Erythroblast (primary cell): ENCODE measurements around the gene SLC19A1.

Experiments
- GATA1 ChIP-seq: IDR thresholded peaks from 2 replicates; pipeline ENCODE4 v1.6.1; 2011; ENCODE audit warnings: low read depth, mild to moderate bottlenecking, control low read depth, low read length, moderate library complexity
- POLR2A ChIP-seq: IDR thresholded peaks from 2 replicates; pipeline ENCODE4 v1.6.1; 2011; ENCODE audit warnings: mild to moderate bottlenecking, low read length

- TF ChIP-seq POLR2A (no peak), GATA1 (no peak)
Observed at GRCh38 chr21:45491623-45492022, 50.6 kb downstream of the SLC19A1 start.
